H1 (cell line): ENCODE measurements around the gene STX18. TPM values are rescaled to one million over a fixed set of nuclear protein-coding genes. Genes with fewer than 3 reads are reported as not detected.

Source experiments
- RAD21 ChIP-seq, 2 experiments: IDR thresholded peaks in 1 of 2; conservative IDR thresholded peaks in 1 of 2; 2 replicates each; pipeline ENCODE4 v1.6.1; 2011; ENCODE audit warnings: low read depth in 2 of 2, low read length in 2 of 2, improper control_type of control experiment in 1 of 2, inconsistent platforms in 1 of 2, mild to moderate bottlenecking in 1 of 2, moderate library complexity in 1 of 2
- SIX5 ChIP-seq: IDR thresholded peaks from 2 replicates; pipeline ENCODE4 v1.6.1; 2011; ENCODE audit warnings: mild to moderate bottlenecking, low read depth, low read length
- polyA plus RNA-seq, 7 experiments: library from polyadenylated mRNA; depleted of rRNA in 3 of 7; stranded (reverse) in 5 of 7; unstranded in 2 of 7; fragments of >200 nt in 5 of 7; fragments of 200-250 nt in 2 of 7; gene quantifications; 1 replicate in 5 of 7; 2 replicates in 1 of 7; 4 replicates in 1 of 7; pipeline versions ENCODE4 v1.2.1 to v1.2.3, GENCODE V29; 2011 to 2013; ENCODE audit warnings: missing spikeins in 2 of 7, mixed read lengths in 2 of 7
- total RNA-seq: library from RNA; stranded (reverse); fragmentation: NEBNext Ultra II Directional; extraction: Animal tissue kit (Norgen Biotek cat#: 25700); gene quantifications from 2 replicates; pipeline ENCODE4 v1.2.1, GENCODE V29; 2021

STX18 gene
- total and polyA plus RNA-seq, 2 of the 8 experiments (the other 6 are each of a cell fraction or from before 2014, with no cell fraction given), result 14.6 to 18.3 TPM

- no peak for TF ChIP-seq RAD21 (IDR thresholded peaks at IDR 0.05 in 1 of 2, conservative IDR thresholded peaks at IDR 0.05 in 1 of 2; ENCODE audit: low read depth in 2 of 2, low read length in 2 of 2)
- TF ChIP-seq SIX5, result no peak
Measured at GRCh38 chr4:4460759-4461158, 81.1 kb downstream of the STX18 start (continued).
